AG20443 (cell line): ENCODE data around the gene ABCD3.

Source experiments
- DNase-seq: peaks from one replicate; pipeline ENCODE4 v3.0.0; 2012; ENCODE audit warnings: low spot score, mixed read lengths

Gene ABCD3

GRCh38 chr1:94463056-94463764, 45.0 kb downstream of the ABCD3 start:
- no peak for DNase-seq

DNA sequence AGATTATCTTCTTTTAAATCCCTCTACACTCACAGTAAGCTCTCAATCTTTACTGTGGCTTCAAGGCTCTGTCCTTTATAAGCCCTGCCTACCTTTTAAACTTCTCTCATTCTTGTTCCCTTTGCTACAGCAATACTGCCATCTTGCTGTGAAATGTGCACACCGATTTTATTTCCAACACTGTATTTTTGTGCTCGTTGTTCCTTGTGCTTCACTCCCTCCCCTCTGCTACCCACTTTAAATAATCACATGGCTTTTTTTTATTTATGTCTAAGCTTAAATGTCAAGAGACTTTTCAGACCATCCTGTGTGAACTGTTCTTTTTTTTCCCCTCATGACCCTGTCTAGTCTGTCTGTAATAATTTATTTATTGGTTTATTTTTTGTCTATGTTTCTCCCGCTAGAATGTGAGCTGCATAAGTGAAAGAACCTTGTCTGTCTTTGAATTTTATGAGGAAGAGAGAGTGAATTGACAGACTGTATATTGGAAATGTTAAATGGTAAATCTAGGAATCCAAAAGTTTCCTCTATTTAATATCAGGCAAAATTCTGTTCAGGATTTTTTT, 45.7 kb downstream of the ABCD3 start:
- peak; percentile 54 for DNase-seq

DNA sequence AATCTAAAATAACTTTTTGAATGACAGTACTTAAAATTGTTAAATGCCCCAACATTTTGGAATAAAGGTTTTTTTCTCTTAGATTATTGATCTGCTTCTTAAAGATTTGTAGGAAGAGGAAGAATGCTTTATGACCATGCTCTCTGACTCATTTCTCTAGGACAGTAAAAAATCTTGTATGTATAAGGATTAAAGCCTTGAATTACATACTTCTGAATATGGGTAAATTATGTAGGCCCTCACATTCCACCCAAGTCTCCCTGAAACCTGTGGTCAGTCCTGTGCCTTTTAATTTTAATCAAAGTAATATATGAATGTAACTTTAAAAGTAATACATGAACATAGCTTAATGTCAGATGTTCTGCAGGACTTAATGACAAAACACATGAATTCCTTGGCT, 50.5 kb downstream of the ABCD3 start:
- no peak for DNase-seq

DNA sequence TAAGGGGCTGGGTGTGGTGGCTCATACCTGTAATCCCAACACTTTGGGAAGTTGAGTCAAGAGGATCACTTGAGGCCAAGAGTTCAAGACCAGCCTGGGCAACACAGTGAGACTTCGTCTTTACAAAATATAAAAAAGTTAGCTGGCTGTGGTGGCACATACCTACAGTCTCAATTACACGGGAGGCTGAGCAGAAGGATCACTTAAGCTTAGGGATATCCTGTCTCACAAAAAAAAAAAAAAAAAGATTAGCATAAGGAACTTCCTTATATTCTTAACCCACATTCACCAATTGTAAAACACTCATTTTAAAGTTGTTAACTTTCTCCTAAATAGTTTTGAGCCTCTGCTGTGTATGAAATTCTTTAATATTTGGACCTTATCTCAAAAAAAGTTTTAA, 53.1 kb downstream of the ABCD3 start:
- no peak for DNase-seq

- no peak for DNase-seq
These were observed 57.0 kb downstream of the ABCD3 start for GRCh38 chr1:94475232-94475631.

- DNase-seq, result no peak
These were observed 61.5 kb downstream of the ABCD3 start for GRCh38 chr1:94479682-94480081.

GRCh38 chr1:94481473-94481933, 63.3 kb downstream of the ABCD3 start:
- peak; percentile 86 for DNase-seq

DNA sequence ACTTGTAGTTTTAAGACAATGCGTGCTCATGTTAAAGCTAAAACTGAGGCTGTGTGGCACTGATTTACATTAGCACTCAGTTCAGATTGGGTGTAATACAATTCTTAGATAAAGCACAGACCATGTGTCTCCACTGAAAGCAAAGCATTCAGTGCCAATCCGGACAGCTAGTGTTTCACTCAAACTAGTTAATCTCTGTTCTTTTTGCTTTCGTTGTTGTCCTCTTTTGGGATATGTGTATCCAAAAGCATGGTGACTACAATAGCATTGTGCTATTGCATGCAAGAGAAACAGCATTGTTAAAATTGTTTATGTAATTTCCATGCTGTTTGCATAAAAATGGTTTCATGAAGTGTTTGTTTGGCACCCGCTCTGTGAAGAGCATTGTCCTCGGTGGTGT, 68.8 kb downstream of the ABCD3 start:
- DNase-seq, result no peak

DNA sequence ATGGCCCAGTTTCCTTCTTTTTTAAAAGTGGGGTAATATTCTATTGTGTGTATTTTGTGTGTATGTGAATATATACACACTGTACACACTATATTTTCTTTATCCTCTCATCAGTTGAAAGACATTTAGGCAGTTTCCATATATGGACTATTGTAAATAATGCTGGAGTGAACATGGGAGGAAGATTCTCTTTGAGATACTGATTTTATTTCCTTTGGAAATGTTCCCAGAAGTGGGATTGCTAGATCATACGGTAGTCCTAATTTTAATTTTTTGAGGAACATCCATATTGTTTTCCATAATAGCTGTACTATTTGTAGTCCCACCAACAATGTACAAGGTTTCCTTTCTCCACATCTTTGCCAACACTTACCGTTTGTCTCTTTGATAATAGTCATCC, 72.4 kb downstream of the ABCD3 start:
- no peak for DNase-seq

DNA sequence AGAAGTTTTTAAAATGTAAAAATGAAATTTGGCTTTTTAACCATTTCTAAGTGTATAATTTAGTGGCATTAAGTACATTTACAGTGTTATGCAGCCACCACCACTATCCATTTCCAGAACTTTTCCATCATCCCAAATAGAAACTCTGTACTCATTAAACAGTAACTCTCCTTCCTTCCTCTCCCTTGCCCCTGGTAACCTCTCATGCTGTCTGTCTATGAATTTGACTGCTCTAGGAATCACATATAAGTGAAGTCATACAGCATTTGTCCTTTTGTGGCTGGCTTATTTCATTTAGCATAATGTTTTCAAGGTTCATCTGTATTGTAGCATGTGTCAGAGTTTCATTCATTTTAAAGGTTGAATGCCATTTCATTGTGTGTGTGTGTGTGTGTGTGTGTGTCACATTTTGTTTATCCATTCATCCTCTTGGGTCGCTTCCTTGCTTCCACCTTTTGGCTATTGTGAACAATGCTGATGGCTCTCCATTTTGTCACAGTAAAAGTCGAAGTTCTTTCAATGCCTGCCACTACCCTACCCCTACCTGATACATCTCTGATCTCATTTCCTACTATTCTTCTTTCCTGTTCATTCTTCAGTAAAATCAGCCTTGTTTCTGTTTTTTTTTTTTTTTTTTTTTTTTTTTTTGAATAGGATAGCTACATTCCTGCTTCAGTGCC, 78.0 kb downstream of the ABCD3 start:
- no peak for DNase-seq

DNA sequence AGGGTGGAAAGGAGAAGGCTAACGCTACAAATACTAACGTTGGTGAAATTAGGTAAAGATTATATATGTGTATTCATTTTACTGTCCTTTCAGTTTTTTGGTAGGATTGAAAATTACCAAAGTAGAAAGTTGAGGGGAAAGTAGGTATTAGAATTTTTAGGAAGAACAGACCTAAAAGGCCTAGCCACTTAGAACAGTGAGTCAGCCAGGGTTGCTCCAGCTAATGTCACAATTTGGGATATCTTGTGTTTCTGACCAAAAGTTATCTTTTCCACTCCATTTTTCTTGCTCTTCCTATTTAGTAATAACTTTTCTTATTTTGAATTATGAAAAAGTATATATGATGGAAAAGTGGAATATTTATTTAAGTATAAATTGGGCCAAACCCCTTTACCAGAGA, 83.2 kb downstream of the ABCD3 start:
- DNase-seq, result no peak

DNA sequence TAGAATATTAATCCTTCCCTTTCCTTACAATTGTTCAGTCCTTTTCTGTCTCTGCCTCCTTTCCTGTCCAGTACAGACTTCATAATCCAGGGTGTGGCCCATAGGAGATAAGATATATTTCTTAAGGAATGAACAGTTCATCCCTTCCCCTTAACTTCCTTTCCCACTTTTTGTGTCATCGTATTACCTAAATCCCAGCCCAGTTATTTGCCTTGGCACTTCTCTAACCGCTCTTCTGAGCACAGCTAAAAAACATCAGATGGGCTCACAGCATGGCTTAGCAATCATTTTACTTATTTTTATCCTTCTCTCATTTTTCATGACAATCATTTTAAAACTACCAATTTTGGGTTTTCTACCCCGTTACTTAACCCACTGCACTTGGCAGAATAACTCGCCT, 83.7 kb downstream of the ABCD3 start:
- DNase-seq, result no peak

DNA sequence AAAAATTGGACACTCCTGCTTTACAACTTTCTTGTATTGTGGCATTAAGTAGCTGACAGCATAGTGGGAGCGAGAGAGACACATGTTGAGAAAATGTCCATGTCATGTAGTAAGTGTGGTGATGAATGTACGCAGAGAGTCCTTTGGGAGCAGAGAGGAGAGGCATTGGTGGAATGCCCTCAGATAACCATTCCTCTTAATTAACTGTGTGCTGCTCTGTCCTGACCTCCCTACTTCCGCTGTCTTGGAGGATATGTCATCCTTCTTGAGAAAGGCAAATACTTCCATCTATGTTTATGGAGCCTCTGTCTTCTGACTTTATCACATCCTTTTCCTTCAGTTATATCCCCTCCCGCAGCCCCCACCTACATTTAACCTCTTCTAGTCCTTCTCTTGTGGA, 85.0 kb downstream of the ABCD3 start:
- DNase-seq, result no peak

DNA sequence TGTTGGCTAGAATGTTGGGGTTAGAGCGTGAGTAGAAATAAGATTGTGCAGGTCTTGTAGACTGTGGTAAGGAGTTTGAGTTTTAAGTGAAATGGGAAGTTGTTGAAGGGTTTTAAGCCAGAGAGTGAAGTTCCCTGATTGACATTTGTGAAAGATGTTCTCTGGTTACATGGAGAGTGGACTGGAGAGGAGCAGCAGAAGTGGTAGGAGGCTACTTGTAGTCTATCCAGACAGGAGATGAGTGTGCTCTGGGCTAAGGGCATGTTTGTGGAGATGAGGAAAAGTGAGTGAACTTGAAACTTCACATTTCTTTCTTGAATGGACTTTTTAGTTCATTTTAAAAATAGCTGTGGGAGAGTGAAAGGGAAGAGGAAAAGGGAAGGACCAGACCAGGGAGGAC, 86.4 kb downstream of the ABCD3 start:
- DNase-seq, result no peak

DNA sequence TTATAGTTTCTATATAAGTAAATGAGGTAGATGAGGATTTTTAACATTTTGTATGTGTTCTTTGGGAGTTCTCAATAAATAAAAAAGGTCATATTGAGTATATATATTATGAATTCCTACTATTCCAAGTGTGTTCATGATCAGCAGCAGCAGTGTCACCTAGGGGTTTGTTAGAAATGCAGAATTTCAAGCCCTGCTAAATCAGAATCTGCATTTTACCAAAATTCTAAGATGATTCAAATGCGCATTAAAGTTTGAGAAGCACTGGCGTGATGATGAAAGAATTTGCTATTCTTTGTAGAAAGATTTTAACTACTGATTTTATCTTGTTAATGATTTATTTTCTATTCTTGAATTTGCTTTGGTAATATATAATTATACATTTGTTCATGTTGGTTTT, 94.6 kb downstream of the ABCD3 start:
- no peak for DNase-seq

GRCh38 chr1:94514095-94514727, 96.0 kb downstream of the ABCD3 start:
- DNase-seq, result peak; percentile 51

- no peak for DNase-seq
These were observed 97.2 kb downstream of the ABCD3 start for GRCh38 chr1:94515296-94515947.

DNA sequence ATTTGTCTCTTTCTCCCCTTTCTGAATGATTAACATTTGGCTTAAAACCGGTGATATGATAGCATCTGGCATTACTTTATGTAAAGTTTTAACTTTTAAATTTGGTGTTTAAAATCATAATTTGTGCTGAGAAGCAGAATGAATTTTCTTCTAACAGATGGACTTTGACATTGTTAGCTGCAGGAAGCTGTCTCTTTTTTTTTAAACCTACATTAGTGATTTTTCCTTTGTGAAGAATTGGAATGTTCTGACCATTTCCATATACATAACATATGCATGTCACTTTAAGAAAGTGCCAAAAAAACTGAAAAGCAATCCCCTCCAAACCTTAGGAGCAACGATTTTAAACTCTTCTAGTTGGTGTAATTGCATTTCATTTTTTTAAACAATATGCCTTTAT, 101.2 kb downstream of the ABCD3 start:
- no peak for DNase-seq

- peak; percentile 39 for DNase-seq
These were observed 104.1 kb downstream of the ABCD3 start for GRCh38 chr1:94522304-94522703.

GRCh38 chr1:94524531-94524930, 106.3 kb downstream of the ABCD3 start:
- no peak for DNase-seq

DNA sequence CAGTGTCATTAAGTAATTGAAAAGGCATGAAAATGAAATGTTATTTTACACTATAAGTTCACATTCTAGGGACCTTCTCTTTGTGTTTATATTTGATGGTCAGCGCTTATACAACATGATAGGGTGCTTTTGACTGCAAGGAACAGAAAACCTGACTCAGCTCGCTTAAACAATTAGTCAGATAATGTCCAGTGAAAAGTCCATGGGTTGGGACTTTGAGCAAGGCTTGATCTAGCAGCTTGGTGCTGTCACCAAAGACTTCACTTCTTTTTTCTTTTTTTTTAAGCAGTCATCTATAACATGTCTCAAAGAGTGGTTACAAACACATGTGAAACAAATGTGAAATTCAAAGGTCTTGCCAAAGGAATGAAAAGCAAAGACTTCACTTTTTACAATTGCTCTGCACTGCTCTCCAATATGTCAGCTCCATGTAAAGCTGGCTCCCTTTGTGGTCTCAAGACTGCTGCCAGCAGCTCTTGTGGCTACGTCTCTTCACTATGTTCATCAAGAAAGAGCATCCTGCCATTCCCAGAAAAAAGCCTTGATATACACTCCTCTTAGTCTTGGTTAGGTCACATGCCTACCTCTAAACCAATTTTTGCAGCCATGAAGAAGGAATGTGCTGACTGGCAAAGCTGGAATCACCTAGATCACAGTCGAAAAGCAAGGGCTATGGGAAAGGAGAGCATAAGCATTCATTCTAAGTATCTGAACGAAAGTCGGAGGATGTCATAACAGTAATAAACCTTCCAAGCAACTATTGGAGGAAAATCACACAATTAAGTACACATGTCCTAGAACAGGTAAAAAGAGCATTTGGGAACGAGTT, 108.2 kb downstream of the ABCD3 start:
- no peak for DNase-seq
